Uterus (tissue), 2 donors: ENCODE results near the gene SLC2A9.

Experiments
- POLR2A ChIP-seq, 2 donors: fragments of 450-650 bp; IDR thresholded peaks; one replicate each; pipeline ENCODE4 v1.6.1; 2016; ENCODE audit warnings: antibody characterized with exemption in 2 of 2, mild to moderate bottlenecking in 1 of 2, moderate library complexity in 1 of 2
- TF ChIP-seq, protein P1 (sequence below), 4 experiments: fragments of 200-600 bp in 2 of 4; fragments of 450-650 bp in 2 of 4; sonication (generic) in 2 of 4; IDR thresholded peaks; one replicate each; pipeline ENCODE4 v1.5.1; 2016 to 2019; ENCODE audit warnings: antibody characterized with exemption in 4 of 4, mild to moderate bottlenecking in 2 of 4, moderate library complexity in 1 of 4

GRCh38 chr4:10033191-10033881 is 12.0 kb upstream of the SLC2A9 start:
- TF ChIP-seq POLR2A (IDR thresholded peaks at IDR 0.05) = no peak
- TF ChIP-seq, protein P1, sequence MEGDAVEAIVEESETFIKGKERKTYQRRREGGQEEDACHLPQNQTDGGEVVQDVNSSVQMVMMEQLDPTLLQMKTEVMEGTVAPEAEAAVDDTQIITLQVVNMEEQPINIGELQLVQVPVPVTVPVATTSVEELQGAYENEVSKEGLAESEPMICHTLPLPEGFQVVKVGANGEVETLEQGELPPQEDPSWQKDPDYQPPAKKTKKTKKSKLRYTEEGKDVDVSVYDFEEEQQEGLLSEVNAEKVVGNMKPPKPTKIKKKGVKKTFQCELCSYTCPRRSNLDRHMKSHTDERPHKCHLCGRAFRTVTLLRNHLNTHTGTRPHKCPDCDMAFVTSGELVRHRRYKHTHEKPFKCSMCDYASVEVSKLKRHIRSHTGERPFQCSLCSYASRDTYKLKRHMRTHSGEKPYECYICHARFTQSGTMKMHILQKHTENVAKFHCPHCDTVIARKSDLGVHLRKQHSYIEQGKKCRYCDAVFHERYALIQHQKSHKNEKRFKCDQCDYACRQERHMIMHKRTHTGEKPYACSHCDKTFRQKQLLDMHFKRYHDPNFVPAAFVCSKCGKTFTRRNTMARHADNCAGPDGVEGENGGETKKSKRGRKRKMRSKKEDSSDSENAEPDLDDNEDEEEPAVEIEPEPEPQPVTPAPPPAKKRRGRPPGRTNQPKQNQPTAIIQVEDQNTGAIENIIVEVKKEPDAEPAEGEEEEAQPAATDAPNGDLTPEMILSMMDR (IDR thresholded peaks at IDR 0.05) = no peak
